Smooth muscle cell (in vitro differentiated cells): Measurements from ENCODE around the gene MYO1E. TPM values are rescaled to one million over a fixed set of nuclear protein-coding genes. Genes with fewer than 3 reads are reported as not detected.
"Not testable (repeated sequence)": the region's sequence is repeated elsewhere in the genome, so short reads cannot be mapped to it uniquely, and the experiment has no call there.

Experiments used
- DNase-seq: peaks from one replicate; lab custom pipeline; 2025; ENCODE audit not compliant: unreplicated experiment; lab: John Stamatoyannopoulos, UW
- H2AFZ ChIP-seq: fragments of 200-600 bp; sonication (generic); 2 replicates; pipeline ENCODE4 v1.6.0; 2016; ENCODE audit warnings: antibody characterized with exemption, low read depth, mild to moderate bottlenecking
- H3F3A ChIP-seq: fragments of 200-600 bp; sonication (generic); 2 replicates; pipeline ENCODE4 v1.6.0; 2017; ENCODE audit warnings: antibody characterized with exemption, low read depth
- H3K27ac ChIP-seq: fragments of 200-600 bp; sonication (generic); 2 replicates; pipeline ENCODE4 v1.5.1; 2016; ENCODE audit warnings: low read depth, mild to moderate bottlenecking
- H3K27me3 ChIP-seq: fragments of 200-600 bp; sonication (generic); 2 replicates; pipeline ENCODE4 v1.6.1; 2016; ENCODE audit warnings: low read depth, mild to moderate bottlenecking
- H3K36me3 ChIP-seq: fragments of 200-600 bp; sonication (generic); 2 replicates; pipeline ENCODE4 v1.5.1; 2016; ENCODE audit warnings: low read depth
- H3K4me1 ChIP-seq: fragments of 200-600 bp; sonication (generic); 2 replicates; pipeline ENCODE4 v1.5.1; 2016; ENCODE audit warnings: low read depth
- H3K4me2 ChIP-seq: fragments of 200-600 bp; sonication (generic); 2 replicates; pipeline ENCODE4 v1.6.0; 2016; ENCODE audit warnings: mild to moderate bottlenecking
- H3K4me3 ChIP-seq: fragments of 200-600 bp; sonication (generic); 2 replicates; pipeline ENCODE4 v1.5.1; 2016; ENCODE audit warnings: mild to moderate bottlenecking
- H3K79me2 ChIP-seq: fragments of 200-600 bp; sonication (generic); 2 replicates; pipeline ENCODE4 v1.6.0; 2016; ENCODE audit warnings: low read depth, mild to moderate bottlenecking
- H3K9ac ChIP-seq: fragments of 200-600 bp; sonication (generic); 2 replicates; pipeline ENCODE4 v1.6.0; 2016; ENCODE audit warnings: low read depth
- H3K9me3 ChIP-seq: fragments of 200-600 bp; sonication (generic); replicated peaks from 2 replicates; pipeline ENCODE4 v1.5.1; 2016; ENCODE audit warnings: low read depth
- H4K20me1 ChIP-seq: fragments of 200-600 bp; sonication (generic); 2 replicates; pipeline ENCODE4 v1.6.0; 2016; ENCODE audit warnings: low read depth
- CTCF ChIP-seq: fragments of 200-600 bp; sonication (generic); IDR thresholded peaks from 2 replicates; pipeline ENCODE4 v1.5.1; 2017; ENCODE audit warnings: borderline replicate concordance, mild to moderate bottlenecking, antibody characterized with exemption; ENCODE audit not compliant: insufficient read depth, poor library complexity, severe bottlenecking
- WGBS: methylation state at CpG from one replicate; pipeline ENCODE4 v1.1.7; 2016; ENCODE audit warnings: low lambda C conversion rate; 5-methylcytosine and 5-hydroxymethylcytosine counted together
- polyA plus RNA-seq: library from polyadenylated mRNA; unstranded; fragments of >200 nt; fragmentation: Nextera tagmentation; extraction: Ambion mirVana; gene quantifications from 2 replicates; pipeline ENCODE4 v1.2.1, GENCODE V29; 2016
- total RNA-seq: library from RNA; depleted of rRNA; stranded (reverse); fragments of >200 nt; gene quantifications from 2 replicates; pipeline ENCODE4 v1.2.3, GENCODE V29; 2014

MYO1E gene
- total and polyA plus RNA-seq, 2 experiments from 2014 or later = 50.0 to 54.5 TPM

- Histone ChIP-seq H3K27ac (no peak overlapping the region), H3K36me3 (peaks cover 12% of the 10 kb centered on the region)
- 95% methylated on average over 2 of the region's 2 CpGs for WGBS
These were observed 224.4 kb downstream of the MYO1E start for GRCh38 chr15:59148153-59148833.

GRCh38 chr15:59147666-59148065 is 225.0 kb downstream of the MYO1E start:
- H3K4me1 ChIP-seq = no peaks in the 10 kb centered on the region
- WGBS = 94% methylated on average over 5 of the region's 5 CpGs
- H4K20me1 ChIP-seq = no peaks in the 10 kb centered on the region
- H3F3A ChIP-seq = no peaks in the 10 kb centered on the region
- H3K9me3 ChIP-seq = no peaks in the 10 kb centered on the region
- H3K27me3 ChIP-seq = no peaks in the 10 kb centered on the region
- peaks cover 6% of the 10 kb centered on the region for H3K36me3 ChIP-seq
- no peak overlapping the region for H2AFZ ChIP-seq
- DNase-seq = no peak
- H3K9ac ChIP-seq = no peak overlapping the region
- no peak overlapping the region for H3K4me2 ChIP-seq
- no peak overlapping the region for H3K27ac ChIP-seq
- no peak for TF ChIP-seq CTCF
- no peaks in the 10 kb centered on the region for H3K79me2 ChIP-seq
- no peak overlapping the region for H3K4me3 ChIP-seq

More at GRCh38 chr15:59148153-59148833, 224.4 kb downstream of the MYO1E start:
- H3K4me1 ChIP-seq = no peaks in the 10 kb centered on the region
- H3K9me3 ChIP-seq = no peaks in the 10 kb centered on the region
- no peak overlapping the region for H3K4me3 ChIP-seq
- no peak overlapping the region for H2AFZ ChIP-seq
- no peaks in the 10 kb centered on the region for H3K27me3 ChIP-seq
- DNase-seq = no peak
- H3K4me2 ChIP-seq = no peak overlapping the region
- no peaks in the 10 kb centered on the region for H4K20me1 ChIP-seq
- H3F3A ChIP-seq = no peaks in the 10 kb centered on the region
- TF ChIP-seq CTCF = no peak
- no peak overlapping the region for H3K9ac ChIP-seq
- H3K79me2 ChIP-seq = no peaks in the 10 kb centered on the region

GRCh38 chr15:59144594-59144993 is 228.1 kb downstream of the MYO1E start:
- H2AFZ ChIP-seq, H3K9ac ChIP-seq, H3K4me2 ChIP-seq, H3K27ac ChIP-seq, H3K36me3 ChIP-seq, DNase-seq, H3F3A ChIP-seq, H4K20me1 ChIP-seq, H3K4me1 ChIP-seq, H3K4me3 ChIP-seq, H3K27me3 ChIP-seq, H3K9me3 ChIP-seq, H3K79me2 ChIP-seq: not testable (repeated sequence)
- peak; percentile 23 for TF ChIP-seq CTCF
- 93% methylated on average over 10 of the region's 10 CpGs for WGBS

GRCh38 chr15:59143281-59143680 is 229.4 kb downstream of the MYO1E start:
- Histone ChIP-seq H3K9ac (no peak overlapping the region), H4K20me1 (no peaks in the 10 kb centered on the region), H3K4me3 (no peak overlapping the region), H3K4me1 (no peaks in the 10 kb centered on the region), H3K4me2 (no peak overlapping the region), H3K9me3 (no peaks in the 10 kb centered on the region), H3K79me2 (no peaks in the 10 kb centered on the region), H3F3A (no peaks in the 10 kb centered on the region), H3K36me3 (no peaks in the 10 kb centered on the region), H3K27ac (no peak overlapping the region), H3K27me3 (no peaks in the 10 kb centered on the region), H2AFZ (no peak overlapping the region)
- no peak for DNase-seq
- no peak for TF ChIP-seq CTCF
- WGBS = 90% methylated on average over 5 of the region's 5 CpGs
